ENCODE data around the gene FGFR3. TPM values are rescaled to one million over a fixed set of nuclear protein-coding genes. Genes with fewer than 3 reads are reported as not detected.
A peak's percentile ranks its signal among the peaks of the same experiment; 100 is the strongest.

FGFR3 gene
- total and polyA plus RNA-seq, 9 of the 15 experiments (the other 6 are each of a cell fraction or from before 2014, with no cell fraction given), result 1.2 to 60.4 (median 12.7) TPM

- peak; percentile 91 to 96 (median 93) for DNase-seq (ENCODE audit: extremely low read depth in 1 of 4, low spot score in 3 of 4)
- H4K20me1 ChIP-seq (replicated peaks; ENCODE audit: control insufficient read depth, insufficient read depth, low read length), result peaks cover 23% of the 10 kb centered on the region
- peaks cover 68% of the 10 kb centered on the region for H3K79me2 ChIP-seq (ENCODE audit: control insufficient read depth, insufficient read depth, low read length)
- POLR2A ChIA-PET, result interaction anchor here (0.7 to 4.3 kb wide), 9 partner anchors 12 to 44 kb away, joined by 3 to 17 read pairs (median 4); partner anchors contain the start of gene NSD2
- peak within 1 kb of the TSS; percentile 84 for H3K27ac ChIP-seq (ENCODE audit: extremely low read depth, low read depth, low read length)
- H3K9me1 ChIP-seq (ENCODE audit: control insufficient read depth, insufficient read depth, low read length), result peaks cover 11% of the 10 kb centered on the region
- peaks cover 40 to 60% of the 10 kb centered on the region in 2 experiments for H3K4me1 ChIP-seq (replicated peaks in 1 of 2; ENCODE audit: control insufficient read depth in 2 of 2, insufficient read depth in 2 of 2, low read length in 2 of 2)
- peaks cover 24% of the 10 kb centered on the region for H3K36me3 ChIP-seq (ENCODE audit: control insufficient read depth, insufficient read depth, low read length)
- H3K4me2 ChIP-seq (ENCODE audit: insufficient read depth, low read length), result peak within 1 kb of the TSS; percentile 91
- no peaks in the 10 kb centered on the region for H3K9me3 ChIP-seq (replicated peaks; ENCODE audit: control insufficient read depth, insufficient read depth, low read depth, low read length)
- intact Hi-C loops (cut with micrococcal nuclease), result loop anchor here (1.0 kb wide), 1 partner anchor 43 kb away; no protein-coding TSS in a partner anchor
- under 1% methylated on average over 57 of the region's 107 CpGs for WGBS (ENCODE audit: insufficient coverage, low coverage, missing lambda C conversion rate)
- in situ Hi-C loops (cut with MboI), result no loop called here
- TSS peak; percentile 79 for BruUV-seq (replicated peaks)
- ATAC-seq, result peak; percentile 95
- peak within 1 kb of the TSS; percentile 86 to 100 for H3K9ac ChIP-seq (ENCODE audit: insufficient read depth in 1 of 2, low read depth in 2 of 2, low read length in 2 of 2)
- H2AFZ ChIP-seq (ENCODE audit: low read depth, low read length), result peak within 1 kb of the TSS; percentile 96
- FAIRE-seq, result peak; percentile 67
- peak within 1 kb of the TSS; percentile 94 for H3K4me3 ChIP-seq
- no peaks in the 10 kb centered on the region for H3K27me3 ChIP-seq (ENCODE audit: control insufficient read depth in 2 of 2, insufficient read depth in 2 of 2, low read length in 2 of 2)
- CTCF ChIA-PET (ENCODE audit: low intra/inter-chr PET ratio), result interaction anchor here (1.0 to 2.7 kb wide), 2 partner anchors 43 to 54 kb away, joined by 4 to 6 read pairs; no protein-coding TSS in a partner anchor
- TF ChIP-seq, protein P1, sequence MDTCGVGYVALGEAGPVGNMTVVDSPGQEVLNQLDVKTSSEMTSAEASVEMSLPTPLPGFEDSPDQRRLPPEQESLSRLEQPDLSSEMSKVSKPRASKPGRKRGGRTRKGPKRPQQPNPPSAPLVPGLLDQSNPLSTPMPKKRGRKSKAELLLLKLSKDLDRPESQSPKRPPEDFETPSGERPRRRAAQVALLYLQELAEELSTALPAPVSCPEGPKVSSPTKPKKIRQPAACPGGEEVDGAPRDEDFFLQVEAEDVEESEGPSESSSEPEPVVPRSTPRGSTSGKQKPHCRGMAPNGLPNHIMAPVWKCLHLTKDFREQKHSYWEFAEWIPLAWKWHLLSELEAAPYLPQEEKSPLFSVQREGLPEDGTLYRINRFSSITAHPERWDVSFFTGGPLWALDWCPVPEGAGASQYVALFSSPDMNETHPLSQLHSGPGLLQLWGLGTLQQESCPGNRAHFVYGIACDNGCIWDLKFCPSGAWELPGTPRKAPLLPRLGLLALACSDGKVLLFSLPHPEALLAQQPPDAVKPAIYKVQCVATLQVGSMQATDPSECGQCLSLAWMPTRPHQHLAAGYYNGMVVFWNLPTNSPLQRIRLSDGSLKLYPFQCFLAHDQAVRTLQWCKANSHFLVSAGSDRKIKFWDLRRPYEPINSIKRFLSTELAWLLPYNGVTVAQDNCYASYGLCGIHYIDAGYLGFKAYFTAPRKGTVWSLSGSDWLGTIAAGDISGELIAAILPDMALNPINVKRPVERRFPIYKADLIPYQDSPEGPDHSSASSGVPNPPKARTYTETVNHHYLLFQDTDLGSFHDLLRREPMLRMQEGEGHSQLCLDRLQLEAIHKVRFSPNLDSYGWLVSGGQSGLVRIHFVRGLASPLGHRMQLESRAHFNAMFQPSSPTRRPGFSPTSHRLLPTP (IDR thresholded peaks at IDR 0.05; ENCODE audit: borderline replicate concordance, extremely low read depth, insufficient read length), result no peak
- TF ChIP-seq KAT2B (IDR thresholded peaks at IDR 0.05; ENCODE audit: low read depth, low read length) (no peak), HDAC3 (IDR thresholded peaks at IDR 0.05; ENCODE audit: borderline replicate concordance, partially characterized antibody) (no peak), PHF21A (IDR thresholded peaks at IDR 0.05; ENCODE audit: borderline replicate concordance, low read depth) (no peak)
- TF ChIP-seq, protein P2, sequence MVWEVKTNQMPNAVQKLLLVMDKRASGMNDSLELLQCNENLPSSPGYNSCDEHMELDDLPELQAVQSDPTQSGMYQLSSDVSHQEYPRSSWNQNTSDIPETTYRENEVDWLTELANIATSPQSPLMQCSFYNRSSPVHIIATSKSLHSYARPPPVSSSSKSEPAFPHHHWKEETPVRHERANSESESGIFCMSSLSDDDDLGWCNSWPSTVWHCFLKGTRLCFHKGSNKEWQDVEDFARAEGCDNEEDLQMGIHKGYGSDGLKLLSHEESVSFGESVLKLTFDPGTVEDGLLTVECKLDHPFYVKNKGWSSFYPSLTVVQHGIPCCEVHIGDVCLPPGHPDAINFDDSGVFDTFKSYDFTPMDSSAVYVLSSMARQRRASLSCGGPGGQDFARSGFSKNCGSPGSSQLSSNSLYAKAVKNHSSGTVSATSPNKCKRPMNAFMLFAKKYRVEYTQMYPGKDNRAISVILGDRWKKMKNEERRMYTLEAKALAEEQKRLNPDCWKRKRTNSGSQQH (CRISPR knock-in tag; IDR thresholded peaks at IDR 0.05), result no peak
- TF ChIP-seq, protein P3, sequence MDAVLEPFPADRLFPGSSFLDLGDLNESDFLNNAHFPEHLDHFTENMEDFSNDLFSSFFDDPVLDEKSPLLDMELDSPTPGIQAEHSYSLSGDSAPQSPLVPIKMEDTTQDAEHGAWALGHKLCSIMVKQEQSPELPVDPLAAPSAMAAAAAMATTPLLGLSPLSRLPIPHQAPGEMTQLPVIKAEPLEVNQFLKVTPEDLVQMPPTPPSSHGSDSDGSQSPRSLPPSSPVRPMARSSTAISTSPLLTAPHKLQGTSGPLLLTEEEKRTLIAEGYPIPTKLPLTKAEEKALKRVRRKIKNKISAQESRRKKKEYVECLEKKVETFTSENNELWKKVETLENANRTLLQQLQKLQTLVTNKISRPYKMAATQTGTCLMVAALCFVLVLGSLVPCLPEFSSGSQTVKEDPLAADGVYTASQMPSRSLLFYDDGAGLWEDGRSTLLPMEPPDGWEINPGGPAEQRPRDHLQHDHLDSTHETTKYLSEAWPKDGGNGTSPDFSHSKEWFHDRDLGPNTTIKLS (IDR thresholded peaks at IDR 0.05; ENCODE audit: borderline replicate concordance, low read depth), result peak; percentile 92
- TF ChIP-seq, protein P4, sequence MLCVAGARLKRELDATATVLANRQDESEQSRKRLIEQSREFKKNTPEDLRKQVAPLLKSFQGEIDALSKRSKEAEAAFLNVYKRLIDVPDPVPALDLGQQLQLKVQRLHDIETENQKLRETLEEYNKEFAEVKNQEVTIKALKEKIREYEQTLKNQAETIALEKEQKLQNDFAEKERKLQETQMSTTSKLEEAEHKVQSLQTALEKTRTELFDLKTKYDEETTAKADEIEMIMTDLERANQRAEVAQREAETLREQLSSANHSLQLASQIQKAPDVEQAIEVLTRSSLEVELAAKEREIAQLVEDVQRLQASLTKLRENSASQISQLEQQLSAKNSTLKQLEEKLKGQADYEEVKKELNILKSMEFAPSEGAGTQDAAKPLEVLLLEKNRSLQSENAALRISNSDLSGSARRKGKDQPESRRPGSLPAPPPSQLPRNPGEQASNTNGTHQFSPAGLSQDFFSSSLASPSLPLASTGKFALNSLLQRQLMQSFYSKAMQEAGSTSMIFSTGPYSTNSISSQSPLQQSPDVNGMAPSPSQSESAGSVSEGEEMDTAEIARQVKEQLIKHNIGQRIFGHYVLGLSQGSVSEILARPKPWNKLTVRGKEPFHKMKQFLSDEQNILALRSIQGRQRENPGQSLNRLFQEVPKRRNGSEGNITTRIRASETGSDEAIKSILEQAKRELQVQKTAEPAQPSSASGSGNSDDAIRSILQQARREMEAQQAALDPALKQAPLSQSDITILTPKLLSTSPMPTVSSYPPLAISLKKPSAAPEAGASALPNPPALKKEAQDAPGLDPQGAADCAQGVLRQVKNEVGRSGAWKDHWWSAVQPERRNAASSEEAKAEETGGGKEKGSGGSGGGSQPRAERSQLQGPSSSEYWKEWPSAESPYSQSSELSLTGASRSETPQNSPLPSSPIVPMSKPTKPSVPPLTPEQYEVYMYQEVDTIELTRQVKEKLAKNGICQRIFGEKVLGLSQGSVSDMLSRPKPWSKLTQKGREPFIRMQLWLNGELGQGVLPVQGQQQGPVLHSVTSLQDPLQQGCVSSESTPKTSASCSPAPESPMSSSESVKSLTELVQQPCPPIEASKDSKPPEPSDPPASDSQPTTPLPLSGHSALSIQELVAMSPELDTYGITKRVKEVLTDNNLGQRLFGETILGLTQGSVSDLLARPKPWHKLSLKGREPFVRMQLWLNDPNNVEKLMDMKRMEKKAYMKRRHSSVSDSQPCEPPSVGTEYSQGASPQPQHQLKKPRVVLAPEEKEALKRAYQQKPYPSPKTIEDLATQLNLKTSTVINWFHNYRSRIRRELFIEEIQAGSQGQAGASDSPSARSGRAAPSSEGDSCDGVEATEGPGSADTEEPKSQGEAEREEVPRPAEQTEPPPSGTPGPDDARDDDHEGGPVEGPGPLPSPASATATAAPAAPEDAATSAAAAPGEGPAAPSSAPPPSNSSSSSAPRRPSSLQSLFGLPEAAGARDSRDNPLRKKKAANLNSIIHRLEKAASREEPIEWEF (CRISPR knock-in tag; IDR thresholded peaks at IDR 0.05), result no peak
Observed at GRCh38 chr4:1856071-1856942, 63.2 kb downstream of the FGFR3 start, which contains the start of gene LETM1. LETM1 (minus strand) TSS chr4:1856156; CDS start chr4:1855950, 206 bp downstream.
